ENCODE measurements around the gene PLEKHF1.
"Not testable (repeated sequence)": the region's sequence is repeated elsewhere in the genome, so short reads cannot be mapped to it uniquely, and the experiment has no call there.

Gene PLEKHF1

DNA sequence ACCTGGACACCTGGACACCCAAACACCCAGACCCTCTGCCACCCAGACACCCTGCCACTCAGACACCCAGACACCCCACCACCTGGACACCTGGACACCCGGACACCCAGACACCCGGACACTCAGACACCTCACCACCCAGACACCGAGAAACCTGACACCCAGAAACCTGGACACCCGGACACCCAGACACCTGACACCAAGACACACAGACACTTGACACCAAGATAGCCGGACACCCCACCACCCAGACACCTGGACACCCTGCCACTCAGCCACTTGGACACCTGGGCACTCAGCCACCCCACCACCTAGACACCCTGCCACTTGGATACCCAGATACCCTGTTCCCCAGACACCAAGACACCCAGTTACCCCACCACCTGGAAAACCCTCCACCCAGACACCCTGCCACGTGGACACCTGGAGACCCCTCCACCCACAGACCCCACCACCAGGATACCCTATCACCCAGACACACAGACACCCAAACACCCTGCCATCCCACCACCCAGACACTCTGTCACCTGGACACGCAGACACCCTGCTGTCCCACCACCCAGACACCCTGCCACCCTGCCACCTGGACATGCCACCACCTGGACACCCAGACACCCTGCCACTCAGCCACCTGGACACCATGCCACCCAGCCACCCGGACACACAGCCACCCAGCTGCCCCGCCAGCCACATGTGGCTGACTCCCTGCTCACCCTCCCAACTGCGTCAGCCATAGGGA is 32.4 kb downstream of the PLEKHF1 start:
- no peak for DNase-seq (ENCODE audit: extremely low read depth in 1 of 2, low read depth in 1 of 2)

DNA sequence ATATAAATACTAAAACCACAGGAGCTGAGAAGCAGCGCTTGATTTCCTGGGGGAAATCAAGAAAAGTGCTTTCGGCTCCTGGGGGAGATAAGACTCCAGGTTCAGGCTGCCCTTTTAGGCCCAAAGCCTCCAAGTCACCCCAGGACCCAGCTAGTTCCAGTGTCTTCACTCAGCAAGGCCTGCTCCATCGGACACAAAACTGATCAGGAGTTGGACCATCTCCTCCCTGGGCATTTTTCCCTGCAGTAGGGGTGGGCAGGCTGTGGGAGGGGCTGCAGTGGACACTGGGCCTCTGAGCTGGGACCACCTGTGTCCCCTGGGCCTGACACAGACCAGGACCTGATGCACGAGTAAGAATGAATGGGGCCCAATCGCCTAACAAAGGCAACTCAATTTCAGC is 34.6 kb downstream of the PLEKHF1 start:
- no peak for DNase-seq (ENCODE audit: extremely low read depth in 1 of 2, low read depth in 1 of 2)

DNA sequence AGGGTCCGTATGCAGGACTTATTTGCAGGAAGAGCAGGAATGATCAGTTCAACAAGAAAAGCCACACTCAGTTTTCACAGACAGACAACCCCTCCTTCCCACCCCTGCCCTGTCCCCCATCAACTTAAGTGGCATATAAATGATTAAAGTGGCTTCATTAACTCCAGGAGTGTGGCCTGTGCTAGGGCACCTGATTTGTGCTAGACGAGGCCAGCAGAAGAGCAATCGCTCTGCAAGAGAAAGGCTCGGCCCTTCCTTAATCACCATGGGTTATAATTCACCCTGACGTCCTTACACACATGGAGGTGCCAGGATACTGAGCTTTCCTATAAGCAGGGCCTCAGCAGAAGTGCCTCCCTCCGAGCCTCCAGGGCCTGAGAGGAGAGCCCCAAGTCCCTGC is 35.2 kb downstream of the PLEKHF1 start:
- no peak for DNase-seq (ENCODE audit: extremely low read depth in 1 of 2, low read depth in 1 of 2)

DNA sequence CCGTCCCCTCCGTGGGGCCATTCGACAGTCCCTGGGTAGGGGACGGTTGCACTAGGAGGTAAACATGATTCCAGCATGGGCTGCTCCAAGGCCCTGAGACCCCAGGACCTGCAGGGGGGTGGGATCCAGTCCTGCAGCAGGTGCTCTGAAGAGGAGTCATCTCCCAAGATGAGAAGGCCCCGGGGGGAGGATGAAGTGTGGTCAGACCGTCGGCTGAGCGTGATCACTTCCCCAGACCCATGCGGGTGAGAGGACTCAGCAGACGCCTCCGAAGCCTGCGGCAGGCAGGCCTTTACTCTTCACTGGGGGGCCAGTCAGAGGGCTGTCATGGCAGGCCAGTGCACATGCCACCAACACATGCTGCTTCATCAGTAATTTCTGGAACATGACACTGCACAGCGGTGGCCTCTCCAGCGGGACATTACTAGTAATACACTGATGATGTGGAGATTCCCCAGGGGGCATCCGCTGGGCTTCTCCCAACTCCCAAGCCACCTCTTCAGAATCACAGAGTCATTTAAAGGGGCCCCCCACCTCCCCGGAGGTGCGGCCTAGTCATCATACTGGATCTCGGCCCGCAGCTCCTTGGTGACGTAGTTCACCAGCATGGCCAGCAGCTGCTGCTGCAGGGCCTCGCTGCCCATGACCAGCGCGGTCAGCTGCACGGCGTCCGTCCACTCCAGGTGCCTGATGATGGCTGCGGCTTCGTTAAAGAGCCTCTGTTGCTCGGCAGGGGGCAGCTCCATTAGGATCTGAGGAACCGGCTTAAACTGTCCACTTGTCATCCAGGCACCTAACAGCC is 37.1 kb downstream of the PLEKHF1 start:
- DNase-seq (ENCODE audit: extremely low read depth in 1 of 2, low read depth in 1 of 2): no peak

DNA sequence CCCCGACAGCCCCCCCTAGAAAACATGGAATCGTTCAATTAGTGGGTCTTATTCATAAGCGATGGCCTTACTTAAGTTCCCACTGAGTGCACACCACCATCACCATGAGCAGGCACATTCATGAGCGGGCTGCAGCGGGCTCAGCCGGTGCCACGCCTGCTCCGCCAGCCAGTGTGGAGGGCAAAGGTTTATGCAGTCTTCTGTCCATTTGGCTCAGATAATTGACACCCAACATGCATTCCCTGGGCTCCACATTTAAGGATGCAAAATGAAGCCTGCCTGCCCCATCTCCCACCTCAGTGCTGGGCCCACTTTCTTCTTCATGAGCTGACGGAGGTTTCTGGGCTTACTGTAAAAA is 37.7 kb downstream of the PLEKHF1 start:
- no peak for DNase-seq (ENCODE audit: extremely low read depth in 1 of 2, low read depth in 1 of 2)

DNA sequence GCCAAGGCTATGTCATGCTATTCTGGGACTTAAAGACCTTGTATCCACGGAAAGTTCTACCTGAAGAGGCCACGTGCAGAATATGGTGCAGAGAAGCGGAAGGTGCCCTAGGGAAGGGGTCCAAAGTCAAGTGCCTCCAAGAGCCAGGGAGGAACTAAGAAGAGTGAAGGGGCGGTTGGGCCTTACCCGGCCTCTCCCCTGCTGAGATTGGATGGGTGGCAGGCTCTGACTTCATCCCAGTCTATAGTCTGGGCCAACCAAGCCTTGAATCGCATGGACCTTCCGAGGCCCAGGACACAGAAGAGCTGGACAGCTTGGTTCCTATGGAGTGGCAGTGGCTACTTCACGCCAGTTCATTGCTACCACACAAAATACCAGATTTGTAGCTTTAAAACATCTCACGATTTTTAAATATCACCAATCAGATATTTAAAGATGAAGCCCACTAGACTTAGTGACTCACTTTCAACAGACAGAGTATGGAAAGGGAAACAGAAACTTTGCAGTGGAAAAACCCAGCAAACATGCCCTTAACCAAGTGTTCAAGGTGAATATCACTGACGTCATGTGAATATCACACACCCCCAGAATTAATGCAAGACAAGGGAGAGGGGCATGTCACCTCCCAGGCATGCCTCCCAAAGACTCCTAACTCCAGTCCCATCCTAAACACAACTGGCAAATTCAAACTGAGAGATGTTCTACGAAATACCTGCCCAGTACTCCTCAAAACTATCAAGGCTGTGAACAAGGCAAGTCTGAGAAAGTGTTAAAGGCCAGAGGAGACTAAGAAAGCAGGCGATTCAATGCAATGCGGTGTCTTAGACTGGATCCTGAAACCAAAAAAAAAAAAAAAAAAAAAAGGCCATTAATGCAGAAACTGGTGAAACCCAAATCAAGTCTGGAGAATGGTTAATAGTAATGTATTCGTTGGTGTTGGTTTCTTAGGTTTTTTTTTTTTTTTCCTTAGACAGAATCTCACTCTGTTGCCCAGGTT is 39.6 kb downstream of the PLEKHF1 start:
- no peak for DNase-seq (ENCODE audit: extremely low read depth in 1 of 2, low read depth in 1 of 2)

DNA sequence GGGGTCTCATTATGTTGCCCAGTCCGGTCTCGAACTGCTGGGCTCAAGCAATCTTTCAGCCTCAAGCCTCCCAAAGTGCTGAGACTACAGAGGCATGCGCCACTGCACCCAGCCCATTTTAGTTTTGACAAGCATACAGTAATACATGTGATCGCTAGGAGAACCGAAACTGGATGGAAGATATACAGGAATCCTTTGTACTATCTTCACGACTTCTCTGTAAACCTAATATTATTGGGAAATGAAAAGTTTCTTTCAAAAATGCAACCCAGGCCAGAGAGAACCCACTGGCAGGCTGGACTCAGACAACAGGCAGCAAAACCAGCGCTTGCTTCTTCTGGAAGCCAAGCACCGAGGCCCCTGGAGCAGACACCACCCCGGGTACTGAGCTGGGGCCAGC is 40.4 kb downstream of the PLEKHF1 start:
- no peak for DNase-seq (ENCODE audit: extremely low read depth in 1 of 2, low read depth in 1 of 2)

DNA sequence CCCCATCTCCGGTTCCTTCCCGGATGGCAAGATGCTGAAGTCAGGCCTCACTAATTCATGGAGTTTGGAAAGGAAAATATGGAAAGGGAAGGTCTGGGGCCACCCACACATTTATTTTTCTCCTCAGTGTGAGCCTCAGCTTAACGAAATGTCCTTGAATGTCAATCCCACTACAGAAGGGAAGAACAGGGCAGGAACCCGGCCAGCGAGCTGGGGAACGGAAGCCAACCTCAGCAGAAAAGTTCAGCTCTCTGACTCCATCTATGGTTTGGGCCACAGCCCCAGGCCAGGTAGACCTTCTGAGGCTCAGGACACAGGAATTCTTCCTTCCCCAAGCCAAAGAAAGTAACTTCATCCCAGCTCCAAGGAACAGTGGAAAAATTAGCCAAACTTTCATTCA is 41.4 kb downstream of the PLEKHF1 start:
- no peak for DNase-seq (ENCODE audit: extremely low read depth in 1 of 2, low read depth in 1 of 2)

DNA sequence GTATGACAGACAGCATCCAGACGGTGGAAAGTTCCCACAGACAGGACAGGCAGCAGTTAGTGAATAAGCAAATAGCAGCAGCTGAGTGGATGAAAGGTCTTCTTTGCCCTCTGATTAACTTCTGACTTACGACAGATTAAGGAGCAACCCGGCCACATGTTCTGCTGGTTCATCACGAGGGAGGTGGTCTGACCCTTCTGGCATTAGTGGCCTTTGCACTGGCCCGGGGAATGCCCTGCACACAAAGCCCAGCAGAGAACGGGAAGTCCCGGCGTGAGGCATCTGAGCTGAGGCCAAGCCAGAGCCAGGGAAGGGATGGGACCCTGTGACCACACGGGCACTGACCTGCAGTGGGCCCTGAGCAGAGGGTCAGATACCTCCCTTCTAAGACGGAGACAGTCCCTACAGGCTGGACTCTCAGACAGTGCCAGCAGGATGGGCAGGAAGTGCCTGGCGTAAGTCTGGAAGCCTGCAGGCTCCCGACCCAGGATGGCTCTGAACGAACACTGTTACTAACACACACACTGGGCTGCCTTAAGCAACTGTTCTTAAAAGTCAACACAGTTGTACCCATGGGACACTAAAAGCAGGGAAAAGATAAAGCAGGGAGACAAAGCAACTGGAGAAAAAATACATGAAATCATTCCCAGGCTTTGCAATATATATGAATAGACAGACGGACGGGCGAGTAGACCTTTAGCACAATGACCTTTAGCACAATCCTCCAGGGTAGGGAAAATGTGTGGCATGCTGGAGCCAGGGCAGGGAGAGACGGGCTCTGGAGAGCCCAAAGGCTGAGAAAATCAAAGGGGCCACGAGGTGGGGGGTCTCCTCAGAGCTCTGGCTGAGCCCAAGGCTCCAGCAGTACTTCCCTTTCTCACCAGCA is 43.5 kb downstream of the PLEKHF1 start:
- no peak for DNase-seq (ENCODE audit: extremely low read depth in 1 of 2, low read depth in 1 of 2)

DNA sequence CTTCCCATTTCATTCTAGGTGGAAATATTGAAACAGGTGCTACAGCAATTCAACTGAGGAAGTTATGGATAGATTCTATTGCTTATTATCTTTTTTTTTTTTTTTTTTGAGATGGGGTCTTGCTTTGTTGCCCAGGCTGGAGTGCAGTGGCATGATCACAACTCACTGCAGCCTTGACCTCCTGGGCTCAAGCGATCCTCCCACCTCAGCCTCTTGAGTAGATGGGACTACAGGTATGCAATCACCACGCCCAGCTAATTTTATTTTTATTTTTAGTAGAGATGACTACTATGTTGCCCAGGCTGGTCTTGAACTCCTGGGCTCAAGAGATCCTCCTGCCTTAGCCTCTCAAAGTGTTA is 44.2 kb downstream of the PLEKHF1 start:
- not testable (repeated sequence) for DNase-seq (ENCODE audit: extremely low read depth in 1 of 2, low read depth in 1 of 2)

DNA sequence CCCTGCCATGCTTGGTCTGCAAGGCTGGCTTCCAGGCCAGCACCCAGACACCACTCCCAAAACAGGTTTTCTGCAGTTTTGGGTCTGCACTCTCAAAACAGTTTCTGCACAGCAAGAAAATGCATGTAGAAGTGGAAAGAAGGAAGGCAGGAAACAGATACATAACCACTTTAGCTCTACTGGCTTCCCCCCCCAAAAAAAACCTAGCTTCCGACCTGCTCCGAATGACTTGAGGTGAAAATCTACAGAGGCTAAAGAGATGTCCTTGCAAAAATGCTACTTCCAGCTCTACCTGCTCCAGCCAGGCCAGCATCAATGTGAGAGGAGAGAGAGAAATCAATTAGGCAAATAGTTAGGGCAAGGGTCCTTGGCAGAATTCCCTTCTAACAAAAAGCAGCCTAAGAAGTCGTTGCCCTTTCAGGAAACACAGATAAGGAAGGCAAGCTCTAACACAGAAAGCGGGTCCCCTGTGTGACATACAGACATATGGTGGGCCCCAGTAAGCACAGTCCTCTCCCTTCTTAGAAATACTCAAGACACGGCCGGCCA is 46.4 kb downstream of the PLEKHF1 start:
- DNase-seq (ENCODE audit: extremely low read depth in 1 of 2, low read depth in 1 of 2): no peak

DNA sequence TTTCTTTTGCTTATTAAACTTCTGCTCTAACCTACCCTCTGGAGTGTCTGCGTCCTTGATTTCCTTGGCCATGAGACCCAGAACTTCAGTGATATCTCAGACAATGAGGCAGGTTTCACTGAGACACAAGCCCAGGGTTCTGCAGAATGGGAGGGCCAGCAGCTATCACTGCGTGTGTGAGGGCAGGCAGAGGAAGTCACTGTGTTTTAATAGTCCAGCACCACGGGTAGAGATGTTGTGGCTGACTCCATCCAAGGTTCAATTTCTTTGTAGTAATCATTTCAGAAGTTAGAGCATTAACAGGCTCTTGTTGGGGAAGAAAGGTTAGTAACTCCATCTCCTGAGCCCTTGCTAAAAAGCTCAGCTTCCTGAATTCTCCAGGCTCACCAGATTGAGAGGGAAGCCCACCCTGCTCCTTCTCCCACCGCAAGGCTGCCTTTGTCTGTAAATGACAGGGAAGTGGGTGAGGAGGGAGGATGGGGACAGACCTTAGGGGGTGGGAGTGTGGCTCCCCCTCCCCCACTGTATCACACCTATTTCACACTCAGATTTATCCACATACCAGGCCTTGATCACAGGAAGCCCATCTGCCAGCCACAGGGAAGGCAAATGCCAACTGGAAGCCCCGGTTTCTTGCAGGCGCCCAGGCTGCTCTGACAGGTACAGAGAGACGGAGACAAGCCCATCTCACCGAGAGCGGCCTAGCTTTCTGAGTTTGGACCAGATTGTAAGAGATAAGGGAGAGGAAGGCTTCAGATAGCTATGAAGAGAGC is 47.7 kb downstream of the PLEKHF1 start:
- no peak for DNase-seq (ENCODE audit: extremely low read depth in 1 of 2, low read depth in 1 of 2)

DNA sequence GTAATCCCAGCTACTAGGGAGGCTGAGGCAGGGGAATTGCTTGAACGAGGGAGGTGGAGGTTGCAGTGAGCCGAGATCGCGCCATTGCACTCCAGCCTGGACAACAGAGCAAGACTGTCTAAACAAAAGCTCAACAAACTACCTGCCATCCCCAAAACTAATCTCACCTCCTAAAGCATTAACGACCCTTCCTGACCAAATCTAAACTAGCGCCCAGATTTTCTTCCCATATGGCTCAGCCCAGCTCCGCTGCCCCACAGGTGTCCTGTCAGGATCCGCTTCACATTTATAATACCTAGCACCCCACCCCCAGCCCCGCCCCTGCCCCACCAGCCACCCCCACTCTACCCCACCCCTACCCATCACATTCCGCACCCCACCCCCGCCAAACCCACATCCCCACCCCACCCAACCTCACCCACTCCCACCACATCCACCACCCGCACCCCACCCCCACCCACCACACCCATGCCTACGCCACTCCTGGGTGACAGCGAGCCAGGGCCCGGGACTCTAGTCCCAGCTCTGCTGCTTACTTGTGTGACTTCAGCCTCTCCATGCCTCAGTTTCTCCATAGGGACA is 49.2 kb downstream of the PLEKHF1 start:
- DNase-seq (ENCODE audit: extremely low read depth in 1 of 2, low read depth in 1 of 2): peak in 1 of 2 donors; percentile 28

DNA sequence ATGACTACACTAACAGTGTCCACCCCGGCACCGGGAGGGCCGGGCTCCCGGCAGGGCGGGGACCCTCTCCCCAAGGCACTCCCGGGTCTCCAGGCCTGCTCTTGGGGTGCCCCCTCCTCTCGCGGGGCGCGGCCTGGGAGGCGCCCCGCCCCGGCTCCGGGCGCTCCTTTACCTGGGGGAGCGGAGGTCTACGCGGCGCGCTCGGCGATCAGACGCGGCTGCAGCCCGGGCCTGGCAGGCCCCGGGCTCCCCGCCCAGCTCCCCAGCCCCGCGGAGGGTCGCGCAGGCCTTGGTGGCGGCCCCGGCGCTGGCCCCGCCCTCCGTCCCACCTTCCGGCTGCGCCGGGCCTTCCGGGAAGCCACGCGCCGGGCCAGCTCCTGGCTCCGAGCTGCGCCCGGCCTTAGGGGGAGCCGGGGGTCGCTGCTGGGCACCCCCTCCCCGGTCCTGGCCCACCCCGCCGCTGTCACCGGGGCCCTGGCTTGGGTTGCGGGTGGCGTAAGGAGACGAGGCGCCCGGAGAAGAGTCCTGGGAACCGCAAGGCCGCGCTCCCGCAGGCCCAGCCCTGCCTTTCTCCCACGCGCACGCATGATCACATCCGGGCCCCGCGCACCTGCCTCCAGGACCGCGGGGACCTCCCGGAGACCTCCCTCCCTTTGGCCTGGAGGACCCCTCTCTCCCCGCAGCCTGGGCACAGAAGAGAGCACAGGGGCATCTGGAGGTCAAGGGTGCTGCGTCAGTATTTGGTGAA is 49.9 kb downstream of the PLEKHF1 start, which contains the start of gene C19orf12:
TSS of gene C19orf12 (minus strand) at position 309 of the 748 bp plus-strand sequence. CDS start 6,848 bp downstream, outside the sequence.
- DNase-seq (ENCODE audit: extremely low read depth in 1 of 2, low read depth in 1 of 2): peak in 1 of 2 donors; percentile 43

DNA sequence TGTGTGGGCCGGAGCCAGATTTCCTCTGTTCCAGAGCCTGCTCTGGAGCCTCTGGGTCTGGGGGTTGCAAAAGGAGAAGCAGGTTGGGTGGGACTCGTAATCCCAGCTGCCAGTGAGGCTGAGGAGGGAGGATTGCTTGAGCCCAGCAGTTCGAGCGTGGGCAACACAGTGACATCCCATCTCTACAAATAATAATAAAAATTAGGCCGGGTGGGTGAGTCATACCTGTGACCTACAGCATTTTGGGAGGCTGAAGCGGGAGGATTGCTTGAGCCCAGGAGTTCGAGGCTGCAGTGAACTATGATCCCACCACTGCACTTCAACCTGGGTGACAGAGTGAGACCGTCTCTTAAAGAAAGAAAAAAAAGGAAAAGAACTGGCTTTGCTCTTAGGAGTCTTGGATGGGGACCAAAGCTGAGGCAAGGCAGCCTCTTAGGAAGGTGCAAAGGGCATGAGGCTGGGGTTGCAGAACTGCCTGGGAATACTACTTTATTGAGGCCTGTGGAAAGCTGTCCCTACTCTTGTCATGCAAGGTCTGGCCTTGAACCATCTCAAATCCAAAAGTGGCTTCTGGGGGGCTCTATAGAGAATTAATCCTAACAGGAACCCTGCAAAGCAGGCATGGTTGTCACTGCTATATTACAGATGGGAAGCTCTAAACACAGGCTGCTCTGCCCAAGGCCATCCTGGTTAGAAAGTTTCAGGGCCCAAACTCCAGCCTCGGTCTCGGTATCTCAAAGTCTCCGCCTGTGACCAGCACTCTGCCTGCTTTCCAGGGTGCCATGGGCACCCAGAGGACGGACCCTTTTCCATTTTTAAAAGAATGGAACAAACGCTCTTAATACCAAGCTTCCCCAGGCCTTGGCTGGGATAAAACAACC is 50.7 kb downstream of the PLEKHF1 start:
- DNase-seq (ENCODE audit: extremely low read depth in 1 of 2, low read depth in 1 of 2): no peak

DNA sequence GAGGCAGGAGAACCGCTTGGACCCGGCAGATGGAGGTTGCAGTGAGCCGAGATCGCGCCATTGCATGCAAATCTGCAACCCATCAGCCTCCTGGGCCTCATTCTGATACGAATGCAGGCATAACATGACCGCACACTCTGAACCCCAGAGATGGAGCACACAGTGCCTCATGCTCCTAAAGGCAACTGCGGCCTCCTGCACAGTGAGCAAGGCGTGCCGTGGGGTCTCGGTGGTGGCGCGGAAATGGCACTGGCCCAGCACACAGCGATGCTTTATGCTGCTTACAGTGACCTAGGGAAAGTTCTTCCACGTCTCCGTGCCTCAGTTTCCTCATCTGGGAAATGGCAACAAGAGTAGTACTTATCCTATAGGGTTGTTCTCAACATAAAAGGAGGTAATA is 51.8 kb downstream of the PLEKHF1 start:
- no peak for DNase-seq (ENCODE audit: extremely low read depth in 1 of 2, low read depth in 1 of 2)

DNA sequence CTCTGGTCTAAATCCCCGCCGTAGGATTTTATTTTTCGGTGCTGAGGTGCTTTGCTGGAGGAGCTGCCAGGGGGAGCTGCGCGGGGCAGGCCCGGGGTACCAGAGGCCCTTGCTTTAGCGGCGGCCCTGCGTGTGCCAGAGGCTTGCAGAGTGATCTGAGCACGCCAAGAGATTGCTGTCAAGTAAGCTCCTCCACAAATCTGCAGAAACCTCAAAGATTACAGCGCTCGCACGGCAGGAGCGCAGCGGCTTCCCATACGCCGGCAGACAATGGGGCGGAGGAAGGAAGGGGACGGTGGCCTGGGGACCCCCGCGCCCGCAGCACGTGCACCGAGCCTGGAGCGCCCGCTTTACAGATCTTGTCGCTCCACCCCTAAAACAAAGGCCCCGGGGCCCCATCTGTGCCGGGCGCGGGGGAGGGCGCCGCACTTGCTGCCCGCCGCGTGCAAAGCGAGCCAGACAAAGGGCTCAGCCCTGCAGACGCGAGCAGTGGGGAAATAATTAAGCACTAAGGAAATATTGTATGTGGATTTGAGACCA is 58.9 kb downstream of the PLEKHF1 start:
- no peak for DNase-seq (ENCODE audit: extremely low read depth in 1 of 2, low read depth in 1 of 2)
